A549 (cell line): Measurements from ENCODE around the gene TTLL1. TPM values are rescaled to one million over a fixed set of nuclear protein-coding genes. Genes with fewer than 3 reads are reported as not detected.

ENCODE experiments used
- ATAC-seq, 2 experiments: fragments of 200-7000 bp in 1 of 2; fragments of >200 bp in 1 of 2; cut with Nextera tagmentation in 1 of 2; cut with Tn5 transposase in 1 of 2; 3 replicates each; pipeline versions ENCODE4 v1.8.0 to v1.9.1; 2018 to 2020; ENCODE audit warnings: mild to moderate bottlenecking in 1 of 2, moderate library complexity in 1 of 2
- CTCF ChIA-PET: fragments of 300-600 bp; sonication (Branson Sonifier 250); formaldehyde crosslinking; extraction: SDS; loops from one replicate; lab custom pipeline; 2021; ENCODE audit warnings: antibody characterized with exemption, inconsistent platforms; lab: Yijun Ruan, JAX
- POLR2A ChIA-PET: fragments of 350-600 bp; formaldehyde crosslinking; extraction: SDS; loops from one replicate; lab custom pipeline; 2021; ENCODE audit warnings: antibody characterized with exemption, inconsistent platforms; lab: Yijun Ruan, JAX
- DNase-seq, 2 experiments: peaks; one replicate each; pipeline versions ENCODE4 v3.0.0 to v3.0.0-alpha.2; 2011 to 2016; ENCODE audit warnings: low read depth in 1 of 2, low spot score in 1 of 2
- FAIRE-seq: peaks from 2 replicates; lab custom pipeline; 2011; peaks lifted over from hg19 to GRCh38; lab: Jason Lieb, UNC
- H3K27ac ChIP-seq, 2 experiments: fragments of >200 bp; sonication (Bioruptor Twin); formaldehyde crosslinking; 3 replicates each; pipeline ENCODE4 v1.5.1; 2016 to 2017
- H3K4me1 ChIP-seq: fragments of >200 bp; sonication (Bioruptor Twin); formaldehyde crosslinking; 3 replicates; pipeline ENCODE4 v1.6.1; 2016
- H3K4me2 ChIP-seq: fragments of >200 bp; sonication (Bioruptor Twin); formaldehyde crosslinking; 3 replicates; pipeline ENCODE4 v1.6.1; 2016
- H3K4me3 ChIP-seq: fragments of >200 bp; sonication (Bioruptor Twin); formaldehyde crosslinking; 3 replicates; pipeline ENCODE4 v1.5.1; 2016
- H3K9me3 ChIP-seq: fragments of >200 bp; sonication (Bioruptor Twin); formaldehyde crosslinking; 3 replicates; pipeline ENCODE4 v1.6.1; 2016
- ATOH8 ChIP-seq: fragments of 250-450 bp; sonication (Bioruptor Pico); IDR thresholded peaks from 2 replicates; pipeline ENCODE4 v1.5.0; 2020; ENCODE audit warnings: low read depth, mild to moderate bottlenecking, moderate library complexity
- BCL3 ChIP-seq: fragments of >200 bp; sonication (Bioruptor Twin); formaldehyde crosslinking; IDR thresholded peaks from 3 replicates; pipeline ENCODE4 v1.6.1; 2016
- CTCF ChIP-seq: fragments of >200 bp; sonication (Bioruptor Twin); formaldehyde crosslinking; IDR thresholded peaks from 3 replicates; pipeline ENCODE4 v1.5.1; 2016
- EHF ChIP-seq: fragments of 250-450 bp; sonication (Bioruptor Pico); IDR thresholded peaks from 2 replicates; pipeline ENCODE4 v1.5.0; 2020; ENCODE audit warnings: mild to moderate bottlenecking
- FOSB ChIP-seq: fragments of 250-450 bp; sonication (Bioruptor Pico); IDR thresholded peaks from 2 replicates; pipeline ENCODE4 v1.5.0; 2020; ENCODE audit warnings: mild to moderate bottlenecking, moderate library complexity
- FOXS1 ChIP-seq: fragments of 250-450 bp; sonication (Bioruptor Pico); IDR thresholded peaks from 2 replicates; pipeline ENCODE4 v1.5.0; 2020; ENCODE audit warnings: mild to moderate bottlenecking, moderate library complexity
- HDAC2 ChIP-seq: fragments of 200-600 bp; sonication (generic); IDR thresholded peaks from 2 replicates; pipeline ENCODE4 v1.6.1; 2016
- HES2 ChIP-seq: fragments of >200 bp; sonication (Bioruptor Twin); formaldehyde crosslinking; IDR thresholded peaks from 2 replicates; pipeline ENCODE4 v1.6.1; 2016
- HEYL ChIP-seq: fragments of 250-450 bp; sonication (Bioruptor Pico); IDR thresholded peaks from 2 replicates; pipeline ENCODE4 v1.8.0; 2021; ENCODE audit warnings: mild to moderate bottlenecking, moderate library complexity
- HMGXB4 ChIP-seq: fragments of 250-450 bp; sonication (Bioruptor Pico); IDR thresholded peaks from 2 replicates; pipeline ENCODE4 v1.5.0; 2021; ENCODE audit warnings: mild to moderate bottlenecking, moderate library complexity, borderline replicate concordance
- HOXB13 ChIP-seq: fragments of 250-450 bp; sonication (Bioruptor Pico); IDR thresholded peaks from 2 replicates; pipeline ENCODE4 v1.5.0; 2020; ENCODE audit warnings: low read depth, mild to moderate bottlenecking, moderate library complexity
- HOXB5 ChIP-seq: fragments of 250-450 bp; sonication (Bioruptor Pico); IDR thresholded peaks from 2 replicates; pipeline ENCODE4 v1.5.0; 2020; ENCODE audit warnings: mild to moderate bottlenecking, moderate library complexity
- JUNB ChIP-seq: fragments of >200 bp; sonication (Bioruptor Twin); formaldehyde crosslinking; IDR thresholded peaks from 2 replicates; pipeline ENCODE4 v1.6.1; 2016
- KDM1A ChIP-seq: fragments of 200-600 bp; sonication (generic); IDR thresholded peaks from 2 replicates; pipeline ENCODE4 v1.6.1; 2016; ENCODE audit warnings: low read depth, mild to moderate bottlenecking
- MAX ChIP-seq: IDR thresholded peaks from 2 replicates; pipeline ENCODE4 v1.6.1; 2012
- MAZ ChIP-seq: fragments of 150-350 bp; IDR thresholded peaks from 2 replicates; pipeline ENCODE4 v1.6.1; 2014; ENCODE audit warnings: antibody characterized with exemption, low read depth, low read length, borderline replicate concordance
- NFE2L2 ChIP-seq: fragments of 150-350 bp; conservative IDR thresholded peaks from 2 replicates; pipeline ENCODE4 v1.6.1; 2014; ENCODE audit warnings: low read length
- NR3C1 ChIP-seq: fragments of >200 bp; sonication (Bioruptor Twin); formaldehyde crosslinking; IDR thresholded peaks from 3 replicates; pipeline ENCODE4 v1.6.1; 2017
- RCOR1 ChIP-seq: fragments of 150-350 bp; IDR thresholded peaks from 2 replicates; pipeline ENCODE4 v1.6.1; 2014; ENCODE audit warnings: antibody characterized with exemption, low read length, low read depth
- RFX5 ChIP-seq: fragments of 450-650 bp; IDR thresholded peaks from 2 replicates; pipeline ENCODE4 v1.7.1; 2014; ENCODE audit warnings: antibody characterized with exemption, mild to moderate bottlenecking, moderate library complexity
- TFCP2L1 ChIP-seq: fragments of 250-450 bp; sonication (Bioruptor Pico); IDR thresholded peaks from 2 replicates; pipeline ENCODE4 v1.5.0; 2021; ENCODE audit warnings: mild to moderate bottlenecking
- ZC3H11A ChIP-seq: fragments of 450-650 bp; IDR thresholded peaks from 2 replicates; pipeline ENCODE4 v1.6.1; 2014; ENCODE audit warnings: antibody characterized with exemption, mild to moderate bottlenecking
- WGBS: methylation state at CpG from one replicate; pipeline ENCODE4 v1.1.6; 2017; ENCODE audit errors: missing lambda C conversion rate; 5-methylcytosine and 5-hydroxymethylcytosine counted together
- polyA plus RNA-seq, 4 experiments: library from polyadenylated mRNA; depleted of rRNA in 3 of 4; stranded (reverse); fragments of >200 nt; fragmentation: RNase III in 1 of 4; extraction: RNeasy Plus Mini Kit Qiagen cat#74134 plus additional on column Dnase treatment in 1 of 4; gene quantifications; 2 replicates in 3 of 4; 3 replicates in 1 of 4; pipeline ENCODE4 v1.2.3, GENCODE V29; 2011 to 2017

The TTLL1 gene
- polyA plus RNA-seq, 2 of the 4 experiments (the other 2 are of a cell fraction): 2.3 to 5.0 TPM

GRCh38 chr22:43135565-43135964, 46.4 kb upstream of the TTLL1 start:
- no peak for DNase-seq
- H3K4me2 ChIP-seq: no peak overlapping the region
- no peaks in the 10 kb centered on the region for H3K9me3 ChIP-seq
- no peak overlapping the region for H3K4me3 ChIP-seq
- ChIA-PET POLR2A (interaction anchor here (0.7 kb wide), 1 partner anchor 406 kb away, joined by 7 read pairs; no protein-coding TSS in a partner anchor), CTCF (interaction anchor here (1.5 to 1.9 kb wide), 2 partner anchors 8 kb away, joined by 3 to 7 read pairs; no protein-coding TSS in a partner anchor)
- no peak overlapping the region for H3K27ac ChIP-seq
- no peak for TF ChIP-seq BCL3
- TF ChIP-seq ZC3H11A: no peak
- TF ChIP-seq MAZ: no peak
- TF ChIP-seq EHF (CRISPR knock-in tag): no peak
- no peak for TF ChIP-seq NR3C1
- no peak for TF ChIP-seq CTCF
- TF ChIP-seq FOSB (CRISPR knock-in tag): no peak
- no peak for TF ChIP-seq HEYL (CRISPR knock-in tag)
- no peak for TF ChIP-seq HMGXB4 (CRISPR knock-in tag)
- no peak for TF ChIP-seq NFE2L2
- no peak for TF ChIP-seq MAX
- WGBS: 89% methylated on average over 5 of the region's 5 CpGs
- no peaks in the 10 kb centered on the region for H3K4me1 ChIP-seq
- FAIRE-seq: no peak
- no peak for ATAC-seq

GRCh38 chr22:43134553-43134952, 45.4 kb upstream of the TTLL1 start:
- ATAC-seq: no peak

More at GRCh38 chr22:43134553-43134952, 45.4 kb upstream of the TTLL1 start:
- CTCF ChIA-PET: interaction anchor here (1.2 to 1.5 kb wide), 2 partner anchors 9 to 23 kb away, joined by 3 read pairs; no protein-coding TSS in a partner anchor
- 100% methylated on average over 2 of the region's 4 CpGs for WGBS
- Histone ChIP-seq H3K4me3 (no peak overlapping the region), H3K4me2 (no peak overlapping the region), H3K27ac (no peak overlapping the region), H3K9me3 (no peaks in the 10 kb centered on the region), H3K4me1 (no peaks in the 10 kb centered on the region)
- POLR2A ChIA-PET: no interaction called here
- DNase-seq (no peak), FAIRE-seq (no peak)
- no peak for TF ChIP-seq TFCP2L1 (CRISPR knock-in tag)
- no peak for TF ChIP-seq RCOR1
- TF ChIP-seq ATOH8 (CRISPR knock-in tag): no peak
- TF ChIP-seq BCL3: no peak
- TF ChIP-seq NR3C1: no peak
- TF ChIP-seq RFX5: no peak
- no peak for TF ChIP-seq JUNB
- no peak for TF ChIP-seq HDAC2
- TF ChIP-seq HEYL (CRISPR knock-in tag): no peak
- TF ChIP-seq HOXB13: no peak
- no peak for TF ChIP-seq HES2
- TF ChIP-seq KDM1A: no peak
- no peak for TF ChIP-seq HOXB5 (CRISPR knock-in tag)
- no peak for TF ChIP-seq FOXS1 (CRISPR knock-in tag)
